OCI-LY3 (cell line): Measurements from ENCODE around the gene CRTAC1.

Experiments used
- EZH2phosphoT487 ChIP-seq: fragments of 200-600 bp; shearing (Covaris generic); IDR thresholded peaks from 2 replicates; pipeline ENCODE4 v1.6.1; 2018; ENCODE audit warnings: antibody characterized with exemption, mixed run types, low read depth
- TF ChIP-seq, protein P1 (sequence below): fragments of 200-600, 300-600 bp; sonication (generic); IDR thresholded peaks from 2 replicates; pipeline ENCODE4 v1.5.1; 2014; ENCODE audit warnings: antibody characterized with exemption, low read length, low read depth

DNA sequence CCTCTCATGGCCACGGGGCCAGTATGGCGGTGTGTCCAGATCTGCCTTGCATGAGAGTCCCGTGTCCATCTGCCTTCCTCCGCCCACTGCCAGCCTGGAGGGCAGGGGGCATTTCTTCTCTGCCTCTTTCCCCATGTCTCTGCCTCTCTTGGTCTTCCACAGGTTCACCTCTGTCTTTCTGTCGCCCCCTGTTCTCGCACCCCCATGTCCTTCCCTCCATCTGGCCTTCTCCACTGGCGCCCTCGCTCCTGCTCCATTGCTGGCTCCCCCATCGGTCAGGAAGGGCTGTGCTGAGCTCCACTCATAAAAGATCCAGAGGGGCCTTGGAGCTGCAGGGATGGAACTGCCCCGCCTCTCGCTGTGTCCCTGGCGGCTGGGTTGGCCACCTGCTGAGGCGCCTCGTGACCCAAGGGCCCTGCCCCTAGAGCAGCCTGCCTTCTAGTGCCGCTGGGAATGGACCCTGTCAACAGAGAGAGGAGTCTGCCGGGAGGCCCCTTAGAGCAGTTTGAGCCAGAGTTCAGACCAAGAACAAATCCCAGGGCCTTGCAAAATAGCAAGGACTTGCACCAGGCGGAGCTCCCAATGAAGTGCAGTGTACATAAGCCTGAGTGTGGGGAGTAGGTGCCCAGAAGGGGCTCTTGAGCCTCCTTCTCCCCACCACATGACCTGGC lies 138.8 kb downstream of the CRTAC1 start:
- TF ChIP-seq, protein P1, sequence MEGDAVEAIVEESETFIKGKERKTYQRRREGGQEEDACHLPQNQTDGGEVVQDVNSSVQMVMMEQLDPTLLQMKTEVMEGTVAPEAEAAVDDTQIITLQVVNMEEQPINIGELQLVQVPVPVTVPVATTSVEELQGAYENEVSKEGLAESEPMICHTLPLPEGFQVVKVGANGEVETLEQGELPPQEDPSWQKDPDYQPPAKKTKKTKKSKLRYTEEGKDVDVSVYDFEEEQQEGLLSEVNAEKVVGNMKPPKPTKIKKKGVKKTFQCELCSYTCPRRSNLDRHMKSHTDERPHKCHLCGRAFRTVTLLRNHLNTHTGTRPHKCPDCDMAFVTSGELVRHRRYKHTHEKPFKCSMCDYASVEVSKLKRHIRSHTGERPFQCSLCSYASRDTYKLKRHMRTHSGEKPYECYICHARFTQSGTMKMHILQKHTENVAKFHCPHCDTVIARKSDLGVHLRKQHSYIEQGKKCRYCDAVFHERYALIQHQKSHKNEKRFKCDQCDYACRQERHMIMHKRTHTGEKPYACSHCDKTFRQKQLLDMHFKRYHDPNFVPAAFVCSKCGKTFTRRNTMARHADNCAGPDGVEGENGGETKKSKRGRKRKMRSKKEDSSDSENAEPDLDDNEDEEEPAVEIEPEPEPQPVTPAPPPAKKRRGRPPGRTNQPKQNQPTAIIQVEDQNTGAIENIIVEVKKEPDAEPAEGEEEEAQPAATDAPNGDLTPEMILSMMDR, result no peak
- TF ChIP-seq EZH2phosphoT487, result no peak
